ENCODE measurements around the gene CRIP1.

CRIP1 gene

GRCh38 chr14:105495101-105495989 is 8.7 kb downstream of the CRIP1 start:
- peak; percentile 61 for DNase-seq

GRCh38 chr14:105495990-105496830 is 9.5 kb downstream of the CRIP1 start:
- DNase-seq: no peak

- DNase-seq: no peak
Measured at GRCh38 chr14:105496831-105497591, 10.3 kb downstream of the CRIP1 start.

- no peak for DNase-seq
Measured at GRCh38 chr14:105497671-105498429, 11.2 kb downstream of the CRIP1 start.

- DNase-seq: no peak
Measured at GRCh38 chr14:105498430-105499255, 12.0 kb downstream of the CRIP1 start.

GRCh38 chr14:105499256-105500035 is 12.8 kb downstream of the CRIP1 start:
- DNase-seq: no peak

- DNase-seq: no peak
Measured at GRCh38 chr14:105500036-105500725, 13.5 kb downstream of the CRIP1 start.

GRCh38 chr14:105500726-105501101 is 14.0 kb downstream of the CRIP1 start:
- no peak for DNase-seq

GRCh38 chr14:105501504-105502291 is 15.0 kb downstream of the CRIP1 start:
- DNase-seq: no peak

- no peak for DNase-seq
Measured at GRCh38 chr14:105502446-105503295, 16.0 kb downstream of the CRIP1 start.

GRCh38 chr14:105503296-105503640 is 16.6 kb downstream of the CRIP1 start:
- DNase-seq: no peak

- DNase-seq: no peak
Measured at GRCh38 chr14:105503935-105504692, 17.4 kb downstream of the CRIP1 start.

GRCh38 chr14:105505101-105505500 is 18.4 kb downstream of the CRIP1 start:
- no peak for DNase-seq

GRCh38 chr14:105507247-105507646 is 20.6 kb downstream of the CRIP1 start:
- no peak for DNase-seq

- no peak for DNase-seq
Measured at GRCh38 chr14:105508069-105508468, 21.4 kb downstream of the CRIP1 start.

- no peak for DNase-seq
Measured at GRCh38 chr14:105508601-105509000, 21.9 kb downstream of the CRIP1 start.

- no peak for DNase-seq
Measured at GRCh38 chr14:105517096-105517495, 30.4 kb downstream of the CRIP1 start.

Measured in right forelimb (tissue), 1 donor.